HG03520 (cell line): ENCODE results near the gene ZBTB48.
"Not testable (repeated sequence)": the region's sequence is repeated elsewhere in the genome, so short reads cannot be mapped to it uniquely, and the experiment has no call there.

Source experiments
- ATAC-seq: cut with Tn5 transposase; IDR thresholded peaks from one replicate; pipeline ENCODE4 v1.9.1; 2021; ENCODE audit warnings: mild to moderate bottlenecking, moderate library complexity; ENCODE audit not compliant: unreplicated experiment

The ZBTB48 gene

DNA sequence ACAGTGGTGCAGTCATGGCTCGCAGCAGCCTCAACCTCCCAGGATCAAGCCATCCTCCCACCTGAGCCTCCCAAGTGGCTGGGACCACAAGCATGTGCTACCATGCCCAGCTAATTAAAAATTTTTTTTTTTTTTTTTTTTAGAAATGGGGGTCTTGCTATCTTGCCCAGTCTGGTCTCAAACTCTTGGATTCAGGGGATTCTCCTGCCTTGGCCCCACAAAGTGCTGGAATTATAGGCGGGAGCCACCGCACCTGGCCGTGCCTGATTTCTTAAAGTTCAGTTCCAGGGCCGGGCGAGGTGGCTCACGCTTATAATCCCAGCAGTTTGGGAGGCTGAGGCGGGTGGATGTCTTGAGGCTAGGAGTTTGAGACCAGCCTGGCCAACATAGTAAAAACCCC, 51.3 kb downstream of the ZBTB48 start:
- no peak for ATAC-seq

DNA sequence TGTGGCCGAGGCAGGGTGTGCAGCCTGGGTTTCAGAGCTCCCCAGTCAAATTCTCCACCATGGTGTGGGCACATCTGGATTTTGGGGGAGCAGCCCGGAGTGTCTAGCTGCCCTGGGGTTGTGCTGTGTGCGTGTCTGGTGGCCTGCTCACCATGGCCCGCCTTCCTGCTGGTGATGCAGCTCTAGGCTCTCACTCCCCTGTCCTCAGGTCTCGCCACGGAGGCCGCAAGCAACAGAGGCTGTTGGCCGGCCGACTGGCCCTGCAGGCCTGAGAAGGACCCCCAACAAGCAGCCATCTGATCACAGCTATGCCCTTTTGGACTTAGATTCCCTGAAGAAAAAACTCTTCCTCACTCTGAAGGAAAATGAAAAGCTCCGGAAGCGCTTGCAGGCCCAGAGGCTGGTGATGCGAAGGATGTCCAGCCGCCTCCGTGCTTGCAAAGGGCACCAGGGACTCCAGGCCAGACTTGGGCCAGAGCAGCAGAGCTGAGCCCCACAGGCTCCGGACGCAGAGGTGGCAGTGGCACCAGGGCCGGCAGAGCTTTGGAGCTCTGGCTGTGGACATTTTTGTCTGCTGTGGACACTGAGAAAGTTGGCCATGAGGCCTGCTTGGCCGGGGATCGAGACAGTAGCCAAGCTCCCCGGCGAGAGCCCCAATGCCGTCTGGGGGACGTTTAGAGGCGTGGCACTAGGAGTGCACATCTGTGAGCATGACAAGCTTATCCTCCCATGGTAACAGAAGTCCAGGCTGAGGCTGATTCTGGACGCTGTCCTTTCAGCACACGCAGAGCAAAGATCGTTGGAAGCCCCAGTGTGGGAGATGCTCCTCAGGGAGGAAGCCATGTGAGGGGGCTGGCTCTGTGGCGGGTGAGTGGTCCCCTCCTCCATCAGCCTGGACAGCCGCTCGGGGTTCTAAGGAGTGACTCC, 53.1 kb downstream of the ZBTB48 start:
- ATAC-seq, result no peak

- no peak for ATAC-seq
These were observed 54.7 kb downstream of the ZBTB48 start for GRCh38 chr1:6634371-6635052.

DNA sequence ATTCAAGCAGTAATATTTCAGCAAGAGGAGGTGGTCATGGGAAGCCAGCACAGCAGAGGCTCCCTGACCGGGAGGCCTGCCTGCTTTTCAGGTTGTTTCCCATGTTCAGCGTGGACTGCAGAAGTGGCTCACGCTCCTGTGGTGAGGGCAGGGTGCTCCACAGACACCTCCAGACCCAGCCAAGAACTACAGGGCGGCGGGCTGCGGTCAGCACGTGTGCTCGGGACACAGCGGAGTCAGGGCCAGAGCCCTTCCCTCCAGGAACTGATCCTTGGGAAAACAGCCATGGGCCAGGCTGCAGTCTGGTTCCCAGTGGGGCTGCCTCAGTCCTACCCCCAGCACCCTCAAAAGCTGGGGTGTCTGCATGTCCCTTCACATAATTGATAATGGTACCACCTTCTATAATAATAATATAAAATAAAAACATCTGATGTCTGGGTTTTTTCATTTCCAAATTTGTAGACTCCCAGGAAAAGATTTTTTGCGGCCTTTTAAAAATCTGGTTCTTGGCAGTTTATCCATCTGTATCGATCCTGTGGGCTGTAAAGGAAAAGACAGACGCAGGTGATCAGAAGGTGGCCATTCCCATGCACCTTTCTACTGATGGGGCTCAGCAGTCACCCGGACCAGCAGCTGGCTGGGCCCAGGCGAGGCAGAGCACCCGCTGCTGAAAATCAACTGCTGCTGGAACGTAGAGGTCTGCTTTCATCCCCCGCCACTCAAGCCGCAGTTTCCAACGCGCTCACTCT, 55.5 kb downstream of the ZBTB48 start:
- no peak for ATAC-seq

DNA sequence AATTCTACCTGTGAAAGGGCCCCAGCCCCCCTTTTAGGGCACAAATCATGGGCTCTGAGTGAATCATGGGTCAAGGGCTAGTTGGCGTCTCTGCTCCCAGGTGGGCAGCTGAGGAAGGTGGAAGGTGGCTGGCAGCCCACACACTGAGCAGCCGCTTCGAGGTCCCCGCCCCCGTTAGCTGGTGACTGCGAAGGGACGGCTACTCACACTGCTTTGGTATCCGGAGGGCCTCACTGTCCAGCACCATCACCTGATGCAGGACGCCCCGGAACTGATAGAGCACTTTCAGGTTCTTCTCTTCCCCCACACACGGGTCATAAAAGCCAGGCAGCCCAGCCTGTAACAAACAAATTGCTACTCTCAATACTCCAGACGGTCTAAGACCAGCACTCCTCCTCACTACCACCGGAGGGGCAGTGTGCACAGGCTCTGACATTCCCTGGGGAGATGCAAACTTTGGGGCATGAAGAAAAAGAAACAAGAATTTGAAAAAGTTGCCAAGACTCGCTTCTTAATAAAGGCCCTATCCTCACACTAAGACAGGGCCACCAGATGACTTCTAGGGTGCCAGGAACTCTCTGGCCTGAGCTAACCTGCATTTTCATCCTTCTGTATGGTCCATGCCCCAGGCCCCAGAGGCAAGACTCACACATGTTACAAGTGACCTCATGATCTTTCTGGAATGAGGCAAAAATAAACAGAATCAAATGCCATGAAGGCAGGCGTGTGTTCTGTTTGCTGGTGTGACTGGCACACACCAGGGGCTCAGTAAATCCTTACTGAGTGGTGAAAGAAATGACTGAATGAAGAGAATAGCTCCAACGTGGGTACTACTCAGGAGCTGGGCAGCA, 56.3 kb downstream of the ZBTB48 start:
- no peak for ATAC-seq

- not testable (repeated sequence) for ATAC-seq
These were observed 57.0 kb downstream of the ZBTB48 start for GRCh38 chr1:6636778-6637177.

DNA sequence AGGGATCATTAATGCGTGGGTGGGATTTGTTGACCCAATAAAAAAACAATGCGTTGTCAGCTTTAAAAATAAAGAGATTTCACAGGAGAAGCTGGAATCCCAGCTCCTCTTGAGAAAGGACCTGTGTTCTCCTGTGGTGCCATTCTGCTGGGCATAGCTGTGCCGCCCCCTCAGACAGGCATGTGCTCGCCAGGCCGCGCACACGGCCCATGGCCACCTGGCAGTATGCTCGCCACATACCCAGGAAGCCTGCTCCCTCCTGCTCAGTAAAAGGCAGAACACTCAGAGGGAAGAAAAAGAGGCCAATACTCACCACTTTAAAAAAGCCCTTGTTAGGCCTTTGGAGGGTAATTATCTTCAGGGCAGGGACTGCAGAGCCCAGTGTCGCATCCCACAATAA, 58.0 kb downstream of the ZBTB48 start:
- no peak for ATAC-seq

DNA sequence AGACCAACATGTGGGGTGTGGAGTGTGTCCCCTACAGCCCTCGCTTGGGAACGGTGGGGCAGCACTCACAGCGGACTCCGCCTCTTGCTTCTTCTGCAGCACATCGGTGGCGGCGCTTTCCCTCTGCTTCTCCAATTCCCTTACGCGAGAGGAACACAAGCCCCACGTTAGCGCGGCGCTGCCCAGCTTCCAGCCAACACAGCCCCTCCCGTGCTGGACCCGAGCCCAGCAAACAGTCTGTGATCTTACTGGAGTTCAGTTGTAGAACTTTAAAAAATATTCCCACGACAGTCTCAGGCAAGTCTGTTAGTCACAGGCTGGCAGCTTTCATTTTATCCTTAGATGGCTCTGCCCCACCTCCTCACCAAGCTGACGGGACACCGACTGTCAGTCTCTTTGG, 58.4 kb downstream of the ZBTB48 start:
- no peak for ATAC-seq
